ENCODE data around the gene FAM174B. TPM values are rescaled to one million over a fixed set of nuclear protein-coding genes. Genes with fewer than 3 reads are reported as not detected.

FAM174B gene
- total and polyA plus RNA-seq, 8 donors = 26.0 to 122 (median 64.7) TPM

GRCh38 chr15:92627014-92627413 is 28.6 kb downstream of the FAM174B start:
- H3K4me3 ChIP-seq = no peak overlapping the region
- DNase-seq = peak in 1 of 6 donors; percentile 61
- peak in 3 of 4 donors; percentile 4 to 50 (median 35) for ATAC-seq
- intact Hi-C loops (cut with DNase I) = no loop called here
- no peak for TF ChIP-seq CTCF (IDR thresholded peaks at IDR 0.05)
- no peaks in the 10 kb centered on the region for H3K9me3 ChIP-seq
- peak overlapping the region in 2 of 4 donors; percentile 13 to 53 for H3K27ac ChIP-seq
- 43 to 45% methylated on average over 11 of the region's 11 CpGs for WGBS, 2 donors
- H3K36me3 ChIP-seq = peaks cover 0 to 15% (median 0%) of the 10 kb centered on the region in 3 donors
- FAIRE-seq = no peak
- no peaks in the 10 kb centered on the region for H3K27me3 ChIP-seq
- peaks cover 33 to 47% (median 36%) of the 10 kb centered on the region in 3 donors for H3K4me1 ChIP-seq

- H3K27ac ChIP-seq = peak overlapping the region; percentile 53 to 77 (median 60)
- no peak for DNase-seq
- WGBS, 2 donors = 44 to 45% methylated on average over 3 of the region's 3 CpGs
- intact Hi-C loops (cut with DNase I) = no loop called here
- H3K9me3 ChIP-seq = no peaks in the 10 kb centered on the region
- H3K4me3 ChIP-seq = no peak overlapping the region
- H3K4me1 ChIP-seq = peaks cover 33 to 48% (median 44%) of the 10 kb centered on the region in 3 donors
- FAIRE-seq = no peak
- H3K27me3 ChIP-seq = no peaks in the 10 kb centered on the region
- ATAC-seq = peak; percentile 26 to 49 (median 40)
- H3K36me3 ChIP-seq = peaks cover 0 to 15% (median 0%) of the 10 kb centered on the region in 3 donors
- TF ChIP-seq CTCF (IDR thresholded peaks at IDR 0.05) = no peak
These were observed 30.2 kb downstream of the FAM174B start for GRCh38 chr15:92625251-92625980.

- H3K27ac ChIP-seq = peak overlapping the region; percentile 53 to 77 (median 60)
- TF ChIP-seq CTCF (IDR thresholded peaks at IDR 0.05) = no peak
- H3K4me3 ChIP-seq = peak overlapping the region in 1 of 4 donors; percentile 3
- no peaks in the 10 kb centered on the region for H3K9me3 ChIP-seq
- WGBS, 2 donors = 36 to 38% methylated on average over 15 of the region's 15 CpGs
- FAIRE-seq = no peak
- peaks cover 42 to 58% (median 52%) of the 10 kb centered on the region in 3 donors for H3K4me1 ChIP-seq
- peak in 2 of 6 donors; percentile 42 to 73 for DNase-seq
- no peaks in the 10 kb centered on the region for H3K27me3 ChIP-seq
- intact Hi-C loops (cut with DNase I) = no loop called here
- peaks cover 0 to 9% (median 0%) of the 10 kb centered on the region in 3 donors for H3K36me3 ChIP-seq
- peak; percentile 44 to 55 (median 52) for ATAC-seq
These were observed 31.1 kb downstream of the FAM174B start for GRCh38 chr15:92624401-92624991.

GRCh38 chr15:92623435-92623834 is 32.1 kb downstream of the FAM174B start:
- FAIRE-seq (no peak), DNase-seq (peak; percentile 72 to 90 (median 75)), ATAC-seq (peak; percentile 67 to 74 (median 73))
- intact Hi-C loops (cut with DNase I) = no loop called here
- H3K9me3 ChIP-seq = no peaks in the 10 kb centered on the region
- H3K27me3 ChIP-seq = no peaks in the 10 kb centered on the region
- H3K27ac ChIP-seq = peak overlapping the region; percentile 6 to 77 (median 26)
- peaks cover 46 to 67% (median 58%) of the 10 kb centered on the region in 3 donors for H3K4me1 ChIP-seq
- H3K36me3 ChIP-seq = peaks cover 0 to 7% (median 0%) of the 10 kb centered on the region in 3 donors
- WGBS, 2 donors = 47 to 50% methylated on average over 14 of the region's 14 CpGs
- H3K4me3 ChIP-seq = no peak overlapping the region
- no peak for TF ChIP-seq CTCF (IDR thresholded peaks at IDR 0.05)
